ENCODE measurements around the gene ADA. TPM values are rescaled to one million over a fixed set of nuclear protein-coding genes. Genes with fewer than 3 reads are reported as not detected.

ADA gene
- total RNA-seq, 4 donors from 2014 or later = 7.6 to 14.5 (median 10.4) TPM

DNA sequence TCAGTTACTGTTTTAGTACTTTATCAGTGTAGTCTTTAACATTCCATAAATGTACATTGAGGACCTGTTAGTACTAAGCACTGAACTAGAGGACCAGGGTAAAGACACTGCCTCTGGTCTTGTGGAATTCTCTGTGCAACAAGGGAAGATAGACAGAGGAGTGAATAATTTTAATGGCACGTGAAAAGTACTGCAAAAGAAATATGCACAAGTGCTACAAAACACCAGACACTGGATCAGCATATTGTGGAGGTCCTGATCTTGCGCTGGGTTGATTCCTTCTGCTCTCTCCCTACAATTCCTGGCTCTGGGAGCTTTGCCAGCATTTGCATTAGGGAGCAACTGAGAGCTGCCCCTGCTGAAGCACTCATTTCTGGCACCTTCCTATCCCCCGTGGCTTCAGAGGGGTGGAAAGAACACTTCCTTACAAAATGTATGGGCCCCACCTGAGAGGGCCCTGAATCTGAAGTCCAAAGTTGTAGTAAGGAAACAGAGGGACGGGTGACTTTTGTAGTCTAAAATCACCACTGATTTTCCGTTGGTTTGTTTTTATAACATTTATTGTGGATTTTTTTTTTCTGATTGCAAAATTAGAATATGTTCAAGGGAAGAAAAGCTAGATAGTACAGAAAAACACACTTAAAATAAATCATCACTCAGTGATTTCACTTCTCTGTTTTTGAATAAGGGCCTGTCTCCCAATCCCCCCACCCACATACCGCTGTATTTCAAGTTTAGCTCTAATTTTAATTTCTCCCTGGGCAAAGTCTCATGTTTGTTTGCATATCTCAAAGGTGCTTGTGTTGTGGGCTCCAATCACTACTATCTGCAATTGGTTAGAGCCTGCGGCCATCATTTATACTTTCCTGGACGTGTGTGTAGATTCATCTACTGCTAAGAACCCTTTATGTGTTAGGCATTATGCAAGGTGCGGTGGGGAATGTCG lies 64.2 kb downstream of the ADA start:
- H3K9me3 ChIP-seq = no peaks in the 10 kb centered on the region
- H3K4me3 ChIP-seq = peak overlapping the region in 1 of 2 donors; percentile 10
- H3K27me3 ChIP-seq = no peaks in the 10 kb centered on the region
- H3K4me1 ChIP-seq = peaks cover 7 to 100% (median 16%) of the 10 kb centered on the region in 3 donors
- TF ChIP-seq EP300 (IDR thresholded peaks at IDR 0.05) (no peak), POLR2A (IDR thresholded peaks at IDR 0.05) (no peak), POLR2AphosphoS5 (IDR thresholded peaks at IDR 0.05) (no peak)
- TF ChIP-seq, protein P1, sequence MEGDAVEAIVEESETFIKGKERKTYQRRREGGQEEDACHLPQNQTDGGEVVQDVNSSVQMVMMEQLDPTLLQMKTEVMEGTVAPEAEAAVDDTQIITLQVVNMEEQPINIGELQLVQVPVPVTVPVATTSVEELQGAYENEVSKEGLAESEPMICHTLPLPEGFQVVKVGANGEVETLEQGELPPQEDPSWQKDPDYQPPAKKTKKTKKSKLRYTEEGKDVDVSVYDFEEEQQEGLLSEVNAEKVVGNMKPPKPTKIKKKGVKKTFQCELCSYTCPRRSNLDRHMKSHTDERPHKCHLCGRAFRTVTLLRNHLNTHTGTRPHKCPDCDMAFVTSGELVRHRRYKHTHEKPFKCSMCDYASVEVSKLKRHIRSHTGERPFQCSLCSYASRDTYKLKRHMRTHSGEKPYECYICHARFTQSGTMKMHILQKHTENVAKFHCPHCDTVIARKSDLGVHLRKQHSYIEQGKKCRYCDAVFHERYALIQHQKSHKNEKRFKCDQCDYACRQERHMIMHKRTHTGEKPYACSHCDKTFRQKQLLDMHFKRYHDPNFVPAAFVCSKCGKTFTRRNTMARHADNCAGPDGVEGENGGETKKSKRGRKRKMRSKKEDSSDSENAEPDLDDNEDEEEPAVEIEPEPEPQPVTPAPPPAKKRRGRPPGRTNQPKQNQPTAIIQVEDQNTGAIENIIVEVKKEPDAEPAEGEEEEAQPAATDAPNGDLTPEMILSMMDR (IDR thresholded peaks at IDR 0.05) = no peak
- H3K27ac ChIP-seq = peak overlapping the region; percentile 35 to 87 (median 80)
- WGBS, 2 donors (ENCODE audit: low coverage in 1 of 2) = 60 to 67% methylated on average over 5 to 10 of the region's 10 CpGs
- ATAC-seq = no peak
- peaks cover 0 to 27% of the 10 kb centered on the region in 2 donors for H3K36me3 ChIP-seq

DNA sequence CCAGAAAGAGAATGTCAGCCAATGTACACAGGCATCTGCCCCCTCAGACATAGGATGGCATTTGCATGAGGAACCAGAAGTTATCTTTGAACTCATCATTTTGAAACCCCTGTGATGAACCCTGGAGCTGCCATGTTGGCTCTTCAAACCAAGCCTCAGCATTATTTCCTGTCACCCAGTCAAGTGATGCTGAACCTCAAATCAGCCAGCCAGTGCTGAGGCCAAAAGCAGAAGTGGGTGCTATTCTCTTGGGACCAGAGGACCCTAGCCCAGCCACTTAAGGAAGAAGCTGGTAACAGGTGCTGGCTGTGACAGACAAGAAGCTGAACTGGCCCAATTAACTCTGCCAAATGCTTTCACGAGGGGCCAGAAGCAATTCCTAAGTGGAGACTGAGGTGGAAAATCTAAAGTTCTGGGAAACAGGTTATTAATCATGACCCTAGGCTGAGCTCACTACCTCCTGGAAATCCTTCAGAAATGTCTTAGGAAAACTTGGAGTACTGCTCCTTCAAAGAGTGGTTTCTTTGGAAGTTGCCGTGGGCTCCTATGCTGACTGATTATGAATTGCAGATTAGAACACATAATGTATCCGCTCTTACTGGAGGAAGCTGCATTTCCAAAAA lies 65.1 kb downstream of the ADA start:
- 21 to 46% methylated on average over 2 to 3 of the region's 3 CpGs for WGBS, 2 donors (ENCODE audit: low coverage in 1 of 2)
- peaks cover 9 to 100% (median 24%) of the 10 kb centered on the region in 3 donors for H3K4me1 ChIP-seq
- no peak for TF ChIP-seq EP300 (IDR thresholded peaks at IDR 0.05)
- TF ChIP-seq, protein P1 (IDR thresholded peaks at IDR 0.05) = no peak
- TF ChIP-seq POLR2AphosphoS5 (IDR thresholded peaks at IDR 0.05) = peak; percentile 62
- peak overlapping the region in 1 of 2 donors; percentile 10 for H3K4me3 ChIP-seq
- no peaks in the 10 kb centered on the region for H3K9me3 ChIP-seq
- peak overlapping the region in 3 of 4 donors; percentile 75 to 87 (median 85) for H3K27ac ChIP-seq
- H3K36me3 ChIP-seq = peaks cover 0 to 18% of the 10 kb centered on the region in 2 donors
- H3K27me3 ChIP-seq = no peaks in the 10 kb centered on the region
- no peak for ATAC-seq

DNA sequence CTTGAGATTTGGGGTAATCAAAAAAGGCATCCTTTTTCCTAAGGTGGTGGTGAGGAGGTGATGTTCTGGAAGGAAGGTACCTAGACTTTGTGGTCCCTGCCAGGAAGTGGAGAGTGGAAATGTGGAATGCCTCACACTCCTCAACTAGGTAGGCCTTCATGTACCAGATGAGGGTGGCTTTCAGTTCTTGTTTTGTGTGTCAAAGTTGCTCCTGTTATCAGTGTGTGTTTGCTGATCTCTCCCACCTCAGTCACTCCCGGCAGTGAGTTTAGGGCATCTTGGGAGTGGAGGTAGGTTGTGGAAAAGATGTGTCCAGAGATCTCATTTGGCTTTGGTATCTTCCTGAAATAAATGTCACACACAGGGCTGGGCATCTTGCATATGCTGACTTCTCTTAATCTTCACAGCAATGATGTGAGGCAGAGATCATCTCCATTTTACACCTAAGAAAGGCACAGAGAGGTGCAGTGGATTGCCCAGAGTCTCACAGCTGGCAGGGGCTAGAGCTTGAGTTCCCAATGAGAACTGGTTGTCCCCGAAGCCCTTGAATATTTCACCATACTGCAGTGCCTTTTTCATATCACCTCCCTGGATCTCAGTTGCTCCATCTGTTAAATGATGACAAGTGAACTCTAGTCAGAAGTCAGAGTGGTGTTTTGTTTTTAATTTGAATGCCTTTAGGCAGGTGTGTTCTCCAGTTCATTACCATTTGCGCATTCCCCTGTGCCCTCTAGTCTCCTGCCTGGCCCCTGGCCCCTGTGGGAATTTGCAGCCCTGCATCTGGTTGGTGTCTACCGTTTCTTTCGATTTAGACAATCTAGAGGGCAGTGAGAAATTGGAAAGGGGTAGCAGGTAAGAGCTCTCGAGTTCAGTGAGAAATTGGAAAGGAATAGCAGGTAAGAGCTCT lies 66.2 kb downstream of the ADA start:
- no peaks in the 10 kb centered on the region for H3K9me3 ChIP-seq
- ATAC-seq = no peak
- TF ChIP-seq POLR2AphosphoS5 (IDR thresholded peaks at IDR 0.05) = peak; percentile 19
- TF ChIP-seq, protein P1 (IDR thresholded peaks at IDR 0.05) = no peak
- H3K36me3 ChIP-seq = peaks cover 0 to 7% of the 10 kb centered on the region in 2 donors
- H3K4me3 ChIP-seq = peak overlapping the region in 1 of 2 donors; percentile 50
- peak overlapping the region; percentile 66 to 87 (median 80) for H3K27ac ChIP-seq
- 59 to 78% methylated on average over 3 to 4 of the region's 6 CpGs for WGBS, 2 donors (ENCODE audit: low coverage in 1 of 2)
- peaks cover 16 to 100% (median 31%) of the 10 kb centered on the region in 3 donors for H3K4me1 ChIP-seq
- no peaks in the 10 kb centered on the region for H3K27me3 ChIP-seq

DNA sequence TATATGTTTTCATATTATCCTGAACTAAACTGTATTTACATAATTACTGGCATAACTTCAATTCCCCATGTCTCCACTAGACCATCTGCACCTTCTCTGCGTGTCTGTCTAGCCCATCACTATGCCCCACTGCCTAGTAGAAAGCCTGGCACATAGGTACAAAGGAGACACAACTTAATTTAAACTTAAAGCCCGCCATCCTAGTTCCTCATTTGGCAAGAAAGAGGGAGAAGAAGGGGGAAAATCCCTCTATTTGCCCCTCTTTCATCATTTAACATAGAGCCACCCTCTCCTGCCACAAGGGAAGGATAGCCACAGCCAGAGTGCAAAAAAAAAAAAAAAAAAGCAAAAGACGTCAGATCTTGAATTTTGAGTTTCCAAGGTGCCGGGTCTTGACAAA lies 67.3 kb downstream of the ADA start:
- no peak for ATAC-seq
- Histone ChIP-seq H3K4me3 (peak overlapping the region; percentile 50 to 91), H3K27ac (peak overlapping the region; percentile 85 to 99 (median 87)), H3K4me1 (peaks cover 13 to 100% (median 38%) of the 10 kb centered on the region in 3 donors), H3K9me3 (no peaks in the 10 kb centered on the region), H3K36me3 (no peaks in the 10 kb centered on the region), H3K27me3 (no peaks in the 10 kb centered on the region)
- TF ChIP-seq, protein P1 (IDR thresholded peaks at IDR 0.05) = peak in 2 of 4 experiments; percentile 27 to 31
- no peak for TF ChIP-seq EP300 (IDR thresholded peaks at IDR 0.05)
- 58% methylated on average over 2 to 4 of the region's 4 CpGs for WGBS, 2 donors (ENCODE audit: low coverage in 1 of 2)
